Measurements from ENCODE around the gene ZNF337. TPM values are rescaled to one million over a fixed set of nuclear protein-coding genes. Genes with fewer than 3 reads are reported as not detected.
"Not testable (repeated sequence)": the region's sequence is repeated elsewhere in the genome, so short reads cannot be mapped to it uniquely, and the experiment has no call there.

ZNF337 gene
- total RNA-seq, 1 donor, result 10.8 TPM

- Histone ChIP-seq H3K4me3 (ENCODE audit: low read length) (no peak overlapping the region), H3K4me1 (ENCODE audit: insufficient read depth, low read length) (peaks cover 7% of the 10 kb centered on the region), H3K9me3 (ENCODE audit: low read depth, low read length) (no peaks in the 10 kb centered on the region), H3K27me3 (ENCODE audit: insufficient read depth, low read length) (no peaks in the 10 kb centered on the region)
Observed at GRCh38 chr20:25706793-25707192, 10.1 kb upstream of the ZNF337 start.

- Histone ChIP-seq H3K27me3 (ENCODE audit: insufficient read depth, low read length) (no peaks in the 10 kb centered on the region), H3K9me3 (ENCODE audit: low read depth, low read length) (no peaks in the 10 kb centered on the region), H3K4me1 (ENCODE audit: insufficient read depth, low read length) (peaks cover 7% of the 10 kb centered on the region)
Observed at GRCh38 chr20:25705830-25706351, 9.2 kb upstream of the ZNF337 start.

GRCh38 chr20:25704303-25704702 is 7.7 kb upstream of the ZNF337 start:
- H3K27me3 ChIP-seq (ENCODE audit: insufficient read depth, low read length); H3K9me3 ChIP-seq (ENCODE audit: low read depth, low read length); H3K4me1 ChIP-seq (ENCODE audit: insufficient read depth, low read length); H3K4me3 ChIP-seq (ENCODE audit: low read length): not testable (repeated sequence)

More at GRCh38 chr20:25705830-25706351, 9.2 kb upstream of the ZNF337 start:
- H3K4me3 ChIP-seq (ENCODE audit: low read length), result no peak overlapping the region

- not testable (repeated sequence) for H3K4me3 ChIP-seq (ENCODE audit: low read length); H3K9me3 ChIP-seq (ENCODE audit: low read depth, low read length); H3K27me3 ChIP-seq (ENCODE audit: insufficient read depth, low read length); H3K4me1 ChIP-seq (ENCODE audit: insufficient read depth, low read length)
Observed at GRCh38 chr20:25700835-25701234, 4.2 kb upstream of the ZNF337 start.

- Histone ChIP-seq H3K27me3 (ENCODE audit: insufficient read depth, low read length) (no peaks in the 10 kb centered on the region), H3K4me1 (ENCODE audit: insufficient read depth, low read length) (peaks cover 11% of the 10 kb centered on the region), H3K4me3 (ENCODE audit: low read length) (no peak overlapping the region), H3K9me3 (ENCODE audit: low read depth, low read length) (peaks cover 9% of the 10 kb centered on the region)
Observed at GRCh38 chr20:25699914-25700313, 3.3 kb upstream of the ZNF337 start.

GRCh38 chr20:25697132-25697446 is 436 bp upstream of the ZNF337 start:
- Histone ChIP-seq H3K9me3 (ENCODE audit: low read depth, low read length) (peaks cover 9% of the 10 kb centered on the region), H3K4me3 (ENCODE audit: low read length) (peak overlapping the region; percentile 66), H3K4me1 (ENCODE audit: insufficient read depth, low read length) (peaks cover 11% of the 10 kb centered on the region), H3K27me3 (ENCODE audit: insufficient read depth, low read length) (no peaks in the 10 kb centered on the region)

GRCh38 chr20:25695532-25696370 is 902 bp downstream of the ZNF337 start:
- Histone ChIP-seq H3K4me3 (ENCODE audit: low read length) (peak overlapping the region; percentile 66), H3K4me1 (ENCODE audit: insufficient read depth, low read length) (peaks cover 11% of the 10 kb centered on the region)

GRCh38 chr20:25692499-25692898 is 4.2 kb downstream of the ZNF337 start:
- H3K27me3 ChIP-seq (ENCODE audit: insufficient read depth, low read length), result no peaks in the 10 kb centered on the region
- H3K4me3 ChIP-seq (ENCODE audit: low read length), result no peak overlapping the region

More at GRCh38 chr20:25695532-25696370, 902 bp downstream of the ZNF337 start:
- Histone ChIP-seq H3K9me3 (ENCODE audit: low read depth, low read length) (peaks cover 9% of the 10 kb centered on the region), H3K27me3 (ENCODE audit: insufficient read depth, low read length) (no peaks in the 10 kb centered on the region)

GRCh38 chr20:25690427-25690826 is 6.2 kb downstream of the ZNF337 start:
- H3K27me3 ChIP-seq (ENCODE audit: insufficient read depth, low read length), result no peaks in the 10 kb centered on the region
- no peak overlapping the region for H3K4me3 ChIP-seq (ENCODE audit: low read length)
- H3K9me3 ChIP-seq (ENCODE audit: low read depth, low read length), result no peaks in the 10 kb centered on the region
- peaks cover 4% of the 10 kb centered on the region for H3K4me1 ChIP-seq (ENCODE audit: insufficient read depth, low read length)

More at GRCh38 chr20:25692499-25692898, 4.2 kb downstream of the ZNF337 start:
- peaks cover 11% of the 10 kb centered on the region for H3K4me1 ChIP-seq (ENCODE audit: insufficient read depth, low read length)
- H3K9me3 ChIP-seq (ENCODE audit: low read depth, low read length), result no peaks in the 10 kb centered on the region

GRCh38 chr20:25686081-25687067 is 10.3 kb downstream of the ZNF337 start:
- H3K4me3 ChIP-seq (ENCODE audit: low read length), result no peak overlapping the region
- H3K27me3 ChIP-seq (ENCODE audit: insufficient read depth, low read length), result no peaks in the 10 kb centered on the region

GRCh38 chr20:25685276-25686080 is 11.2 kb downstream of the ZNF337 start:
- no peaks in the 10 kb centered on the region for H3K4me1 ChIP-seq (ENCODE audit: insufficient read depth, low read length)
- no peak overlapping the region for H3K4me3 ChIP-seq (ENCODE audit: low read length)
- no peaks in the 10 kb centered on the region for H3K27me3 ChIP-seq (ENCODE audit: insufficient read depth, low read length)
- no peaks in the 10 kb centered on the region for H3K9me3 ChIP-seq (ENCODE audit: low read depth, low read length)

More at GRCh38 chr20:25686081-25687067, 10.3 kb downstream of the ZNF337 start:
- H3K9me3 ChIP-seq (ENCODE audit: low read depth, low read length), result no peaks in the 10 kb centered on the region
- H3K4me1 ChIP-seq (ENCODE audit: insufficient read depth, low read length), result no peaks in the 10 kb centered on the region

- H3K4me3 ChIP-seq (ENCODE audit: low read length); H3K4me1 ChIP-seq (ENCODE audit: insufficient read depth, low read length); H3K9me3 ChIP-seq (ENCODE audit: low read depth, low read length); H3K27me3 ChIP-seq (ENCODE audit: insufficient read depth, low read length): not testable (repeated sequence)
Observed at GRCh38 chr20:25683826-25684225, 12.8 kb downstream of the ZNF337 start.

- no peaks in the 10 kb centered on the region for H3K4me1 ChIP-seq (ENCODE audit: insufficient read depth, low read length)
- H3K9me3 ChIP-seq (ENCODE audit: low read depth, low read length), result no peaks in the 10 kb centered on the region
- no peaks in the 10 kb centered on the region for H3K27me3 ChIP-seq (ENCODE audit: insufficient read depth, low read length)
- H3K4me3 ChIP-seq (ENCODE audit: low read length), result no peak overlapping the region
Observed at GRCh38 chr20:25683050-25683449, 13.6 kb downstream of the ZNF337 start.

- no peak overlapping the region for H3K4me3 ChIP-seq (ENCODE audit: low read length)
- no peaks in the 10 kb centered on the region for H3K9me3 ChIP-seq (ENCODE audit: low read depth, low read length)
- no peaks in the 10 kb centered on the region for H3K27me3 ChIP-seq (ENCODE audit: insufficient read depth, low read length)
- no peaks in the 10 kb centered on the region for H3K4me1 ChIP-seq (ENCODE audit: insufficient read depth, low read length)
Observed at GRCh38 chr20:25676164-25676809, 20.4 kb downstream of the ZNF337 start.
